HepG2 (cell line): ENCODE measurements around the gene GALP. TPM values are rescaled to one million over a fixed set of nuclear protein-coding genes. Genes with fewer than 3 reads are reported as not detected.
A peak's percentile ranks its signal among the peaks of the same experiment; 100 is the strongest.

Experiments used
- ARID4A ChIP-seq: sonication (generic); formaldehyde crosslinking; IDR thresholded peaks from 2 replicates; pipeline ENCODE4 v1.5.0; 2020; ENCODE audit warnings: mild to moderate bottlenecking, missing genetic modification reagents, borderline replicate concordance
- FOXO4 ChIP-seq: sonication (generic); formaldehyde crosslinking; conservative IDR thresholded peaks from 2 replicates; pipeline ENCODE4 v1.8.1; 2023; ENCODE audit warnings: missing genetic modification reagents
- KAT8 ChIP-seq: IDR thresholded peaks from 2 replicates; pipeline ENCODE4 v1.6.1; 2016; ENCODE audit warnings: missing genetic modification reagents, missing compliant biosample characterization
- MAX ChIP-seq: IDR thresholded peaks from 2 replicates; pipeline ENCODE4 v1.6.1; 2012; ENCODE audit warnings: inconsistent platforms
- MED1 ChIP-seq: sonication (generic); formaldehyde crosslinking; IDR thresholded peaks from 2 replicates; pipeline ENCODE4 v1.4.0; 2020; ENCODE audit warnings: missing genetic modification reagents
- PBX2 ChIP-seq: IDR thresholded peaks from 2 replicates; pipeline ENCODE4 v1.6.1; 2016; ENCODE audit warnings: control low read depth
- POLR2A ChIP-seq, 2 experiments: IDR thresholded peaks; 2 replicates each; pipeline ENCODE4 v1.6.1; 2011; ENCODE audit warnings: low read depth in 2 of 2, low read length in 2 of 2, mild to moderate bottlenecking in 1 of 2, moderate library complexity in 1 of 2; ENCODE audit not compliant: insufficient read depth in 1 of 2
- REST ChIP-seq, 2 experiments: IDR thresholded peaks; 2 replicates each; pipeline ENCODE4 v1.6.1; 2011 to 2012; ENCODE audit warnings: low read length in 2 of 2, borderline replicate concordance in 1 of 2, low read depth in 1 of 2, mild to moderate bottlenecking in 1 of 2, moderate library complexity in 1 of 2
- RFX1 ChIP-seq: fragments of 450-650 bp; IDR thresholded peaks from 2 replicates; pipeline ENCODE4 v1.6.1; 2017
- RNF2 ChIP-seq: fragments of 450-650 bp; conservative IDR thresholded peaks from 2 replicates; pipeline ENCODE4 v1.6.1; 2016; ENCODE audit warnings: low read depth
- RXRA ChIP-seq: sonication (generic); formaldehyde crosslinking; IDR thresholded peaks from 2 replicates; pipeline ENCODE4 v1.5.1; 2020; ENCODE audit warnings: missing genetic modification reagents
- SUZ12 ChIP-seq: fragments of 150-350 bp; IDR thresholded peaks from 2 replicates; pipeline ENCODE4 v1.6.1; 2014; ENCODE audit warnings: low read depth, low read length
- TEAD3 ChIP-seq: optimal IDR thresholded peaks from 2 replicates; pipeline ENCODE3; 2016; ENCODE audit warnings: borderline replicate concordance
- ZGPAT ChIP-seq: IDR thresholded peaks from 2 replicates; pipeline ENCODE4 v1.6.1; 2016; ENCODE audit warnings: mild to moderate bottlenecking
- ZNF501 ChIP-seq: sonication (generic); formaldehyde crosslinking; IDR thresholded peaks from 2 replicates; pipeline ENCODE4 v1.5.1; 2020; ENCODE audit warnings: mild to moderate bottlenecking, moderate library complexity, missing genetic modification reagents
- ZNF607 ChIP-seq: sonication (generic); formaldehyde crosslinking; IDR thresholded peaks from 2 replicates; pipeline ENCODE4 v1.5.1; 2020; ENCODE audit warnings: missing genetic modification reagents, mild to moderate bottlenecking, borderline replicate concordance
- ZNF652 ChIP-seq: IDR thresholded peaks from 2 replicates; pipeline ENCODE4 v1.6.1; 2016; ENCODE audit warnings: low read depth, borderline replicate concordance
- polyA plus RNA-seq, 8 experiments: library from polyadenylated mRNA; depleted of rRNA in 3 of 8; stranded (reverse) in 7 of 8; unstranded in 1 of 8; fragments of >200 nt; fragmentation: Illumina TruSeq in 4 of 8; extraction: Trizol in 4 of 8; gene quantifications; 2 replicates each; pipeline versions ENCODE4 v1.2.1 to v1.2.3, GENCODE V29; 2011 to 2016; ENCODE audit warnings: low read depth in 4 of 8, missing spikeins in 1 of 8, mixed read lengths in 1 of 8; ENCODE audit not compliant: insufficient read depth in 1 of 8
- total RNA-seq, 5 experiments: library from RNA; depleted of rRNA; stranded (reverse); fragments of >200 nt; fragmentation: Illumina TruSeq; extraction: Trizol; gene quantifications; 2 replicates each; pipeline ENCODE4 v1.2.3, GENCODE V29; 2016; ENCODE audit warnings: low read depth in 1 of 5

The GALP gene
- total and polyA plus RNA-seq, 2 of the 13 experiments (the other 11 are each of a cell fraction or from before 2014, with no cell fraction given), result not detected

GRCh38 chr19:56140583-56141416 lies 35.0 kb upstream of the GALP start, which contains the start of gene ZNF444 (continued):
- TF ChIP-seq ARID4A (CRISPR knock-in tag) (peak; percentile 61), FOXO4 (CRISPR knock-in tag) (no peak), ZGPAT (CRISPR knock-in tag) (peak; percentile 49), ZNF501 (peak; percentile 21; the same call in 1 of the 2 replicates), RXRA (CRISPR knock-in tag) (no peak), SUZ12 (peak; percentile 89), RNF2 (0 out of 2 replicates have a peak, but pooled peaks have one; percentile 27), RFX1 (peak; percentile 77), ZNF607 (CRISPR knock-in tag) (no peak), MED1 (peak; percentile 72), PBX2 (no peak), REST (IDR thresholded peaks at IDR 0.05; ENCODE audit: borderline replicate concordance in 1 of 2, low read depth in 1 of 2, low read length in 2 of 2) (no peak), ZNF652 (no peak), POLR2A (IDR thresholded peaks at IDR 0.05; ENCODE audit: insufficient read depth in 1 of 2, low read depth in 2 of 2, low read length in 2 of 2) (peak in 1 of 2 experiments; percentile 53; a peak in 2 of 4 replicates), TEAD3 (CRISPR knock-in tag) (no peak), MAX (peak; percentile 51; the same call in 1 of the 2 replicates), KAT8 (CRISPR knock-in tag) (peak; percentile 75)
